ENCODE results near the gene LCT.
"Not testable (repeated sequence)": the region's sequence is repeated elsewhere in the genome, so short reads cannot be mapped to it uniquely, and the experiment has no call there.

LCT gene

GRCh38 chr2:135831180-135831812, 5.7 kb downstream of the LCT start:
- no peak for DNase-seq (ENCODE audit: low read depth)

- no peak for DNase-seq (ENCODE audit: low read depth)
Observed at GRCh38 chr2:135829378-135830135, 7.4 kb downstream of the LCT start.

GRCh38 chr2:135826544-135826943, 10.4 kb downstream of the LCT start:
- no peak for DNase-seq (ENCODE audit: low read depth)

GRCh38 chr2:135825550-135826176, 11.3 kb downstream of the LCT start:
- no peak for DNase-seq (ENCODE audit: low read depth)

GRCh38 chr2:135825131-135825530, 11.9 kb downstream of the LCT start:
- DNase-seq (ENCODE audit: low read depth): no peak

- no peak for DNase-seq (ENCODE audit: low read depth)
Observed at GRCh38 chr2:135822855-135823254, 14.1 kb downstream of the LCT start.

- DNase-seq (ENCODE audit: low read depth): no peak
Observed at GRCh38 chr2:135821190-135821589, 15.8 kb downstream of the LCT start.

- peak; percentile 52 for DNase-seq (ENCODE audit: low read depth)
Observed at GRCh38 chr2:135820003-135820618, 16.9 kb downstream of the LCT start.

- DNase-seq (ENCODE audit: low read depth): no peak
Observed at GRCh38 chr2:135818937-135819610, 17.9 kb downstream of the LCT start.

GRCh38 chr2:135817951-135818350, 19.0 kb downstream of the LCT start:
- no peak for DNase-seq (ENCODE audit: low read depth)

- DNase-seq (ENCODE audit: low read depth): no peak
Observed at GRCh38 chr2:135817466-135817865, 19.5 kb downstream of the LCT start.

- no peak for DNase-seq (ENCODE audit: low read depth)
Observed at GRCh38 chr2:135815269-135815668, 21.7 kb downstream of the LCT start.

- DNase-seq (ENCODE audit: low read depth): no peak
Observed at GRCh38 chr2:135812907-135813511, 24.0 kb downstream of the LCT start.

- DNase-seq (ENCODE audit: low read depth): not testable (repeated sequence)
Observed at GRCh38 chr2:135807874-135808273, 29.1 kb downstream of the LCT start.

- DNase-seq (ENCODE audit: low read depth): no peak
Observed at GRCh38 chr2:135803278-135803677, 33.7 kb downstream of the LCT start.

GRCh38 chr2:135802350-135802749, 34.6 kb downstream of the LCT start:
- no peak for DNase-seq (ENCODE audit: low read depth)

GRCh38 chr2:135800513-135801460, 36.2 kb downstream of the LCT start:
- no peak for DNase-seq (ENCODE audit: low read depth)

- DNase-seq (ENCODE audit: low read depth): no peak
Observed at GRCh38 chr2:135799738-135800137, 37.2 kb downstream of the LCT start.

- DNase-seq (ENCODE audit: low read depth): no peak
Observed at GRCh38 chr2:135798762-135799161, 38.2 kb downstream of the LCT start.

GRCh38 chr2:135798275-135798705, 38.7 kb downstream of the LCT start:
- DNase-seq (ENCODE audit: low read depth): no peak

All from stimulated activated CD8-positive, alpha-beta memory T cell treated with anti-CD3 and anti-CD28 coated beads, Interleukin-15, amount 100 ng/mL, for 24 hours (primary cell).